HepG2 (cell line): ENCODE data around the gene ANTKMT. TPM values are rescaled to one million over a fixed set of nuclear protein-coding genes. Genes with fewer than 3 reads are reported as not detected.

Source experiments
- ATAC-seq: fragments of 200-7000 bp; cut with Tn5 transposase; 3 replicates; pipeline ENCODE4 v1.9.1; 2020; ENCODE audit warnings: mild to moderate bottlenecking, moderate library complexity
- BruUV-seq: library from RNA; stranded (reverse); fragments of 400-500 nt; replicated peaks from 2 replicates; lab custom pipeline; 2021; lab: Mats Ljungman, UMichigan
- CTCF ChIA-PET: fragments of 300-600 bp; formaldehyde crosslinking; extraction: SDS; loops from one replicate; lab custom pipeline; 2021; ENCODE audit warnings: low total read pairs, inconsistent platforms, low intra/inter-chr PET ratio; lab: Yijun Ruan, JAX
- POLR2A ChIA-PET: fragments of 350-600 bp; sonication (Branson Sonifier 250); formaldehyde crosslinking; loops from one replicate; lab custom pipeline; 2020; ENCODE audit warnings: antibody characterized with exemption, inconsistent platforms; lab: Yijun Ruan, JAX
- DNase-seq: peaks from one replicate; pipeline ENCODE4 v3.0.0-alpha.2; 2015; ENCODE audit warnings: low spot score
- FAIRE-seq: peaks from 3 replicates; lab custom pipeline; 2011; peaks lifted over from hg19 to GRCh38; lab: Jason Lieb, UNC
- H2AFZ ChIP-seq: one replicate; pipeline ENCODE4 v1.6.1; 2011; ENCODE audit warnings: low read length, inconsistent platforms
- H3K27ac ChIP-seq: fragments of 300-600 bp; 3 replicates; pipeline ENCODE4 v1.8.0; 2011; ENCODE audit warnings: mixed run types, mild to moderate bottlenecking, mixed read lengths, low read length, inconsistent platforms; ENCODE audit not compliant: insufficient read depth; ENCODE audit errors: extremely low read length
- H3K27me3 ChIP-seq, 2 experiments: fragments of 200-600 bp in 1 of 2; 2 replicates in 1 of 2; 3 replicates in 1 of 2; pipeline versions ENCODE4 v1.6.0 to v1.8.0; 2011; ENCODE audit warnings: low read length in 2 of 2, mild to moderate bottlenecking in 2 of 2, moderate library complexity in 2 of 2, inconsistent platforms in 1 of 2; ENCODE audit not compliant: insufficient read depth in 2 of 2, control insufficient read depth in 1 of 2
- H3K36me3 ChIP-seq, 2 experiments: fragments of 200-600 bp in 1 of 2; replicated peaks in 1 of 2; 2 replicates in 1 of 2; 3 replicates in 1 of 2; pipeline versions ENCODE4 v1.5.1 to v1.8.0; 2011; ENCODE audit warnings: low read length in 2 of 2, inconsistent platforms in 1 of 2; ENCODE audit not compliant: insufficient read depth in 2 of 2, control insufficient read depth in 1 of 2
- H3K4me1 ChIP-seq: 2 replicates; pipeline ENCODE4 v1.5.1; 2012; ENCODE audit warnings: low read length, inconsistent platforms; ENCODE audit not compliant: insufficient read depth
- H3K4me2 ChIP-seq: 2 replicates; pipeline ENCODE4 v1.6.0; 2011; ENCODE audit warnings: low read depth, low read length, inconsistent platforms
- H3K4me3 ChIP-seq, 3 experiments: fragments of 200-600 bp in 1 of 3; sonication (generic), shearing (Covaris generic) in 1 of 3; replicated peaks in 1 of 3; 2 replicates each; pipeline ENCODE4 v1.5.1; 2011 to 2016; ENCODE audit warnings: low read length in 3 of 3, inconsistent platforms in 2 of 3, low read depth in 2 of 3, mild to moderate bottlenecking in 2 of 3, control low read depth in 1 of 3, mixed read lengths in 1 of 3; ENCODE audit not compliant: insufficient read depth in 1 of 3
- H3K79me2 ChIP-seq: one replicate; pipeline ENCODE4 v1.6.1; 2011; ENCODE audit warnings: low read length, inconsistent platforms; ENCODE audit not compliant: insufficient read depth
- H3K9ac ChIP-seq: 2 replicates; pipeline ENCODE4 v1.6.0; 2011; ENCODE audit warnings: mild to moderate bottlenecking, low read depth, low read length, inconsistent platforms; ENCODE audit not compliant: insufficient read depth
- H3K9me3 ChIP-seq: 2 replicates; pipeline ENCODE4 v1.5.1; 2012; ENCODE audit warnings: mild to moderate bottlenecking, low read length
- H4K20me1 ChIP-seq: 2 replicates; pipeline ENCODE4 v1.6.0; 2011; ENCODE audit warnings: inconsistent platforms, mild to moderate bottlenecking, low read length, moderate library complexity; ENCODE audit not compliant: insufficient read depth
- BATF2 ChIP-seq: sonication (generic); formaldehyde crosslinking; IDR thresholded peaks from 2 replicates; pipeline ENCODE4 v1.8.0; 2022; ENCODE audit warnings: mild to moderate bottlenecking, missing genetic modification reagents, moderate library complexity
- CBX2 ChIP-seq, 2 experiments: fragments of 200-600 bp in 1 of 2; sonication (generic); formaldehyde crosslinking in 1 of 2; IDR thresholded peaks; 2 replicates each; pipeline versions ENCODE4 v1.7.0 to v1.8.1; 2018 to 2022; ENCODE audit warnings: low read depth in 2 of 2, low read length in 1 of 2, mild to moderate bottlenecking in 1 of 2, missing genetic modification reagents in 1 of 2
- HOXA9 ChIP-seq: sonication (generic); formaldehyde crosslinking; IDR thresholded peaks from 2 replicates; pipeline ENCODE4 v1.8.1; 2022; ENCODE audit warnings: missing genetic modification reagents, mild to moderate bottlenecking, moderate library complexity, borderline replicate concordance
- KDM2A ChIP-seq: sonication (generic); formaldehyde crosslinking; IDR thresholded peaks from 2 replicates; pipeline ENCODE4 v1.4.0; 2020; ENCODE audit warnings: low read depth, missing genetic modification reagents, borderline replicate concordance
- MEIS1 ChIP-seq: sonication (generic); formaldehyde crosslinking; IDR thresholded peaks from 2 replicates; pipeline ENCODE4 v1.9.0; 2021; ENCODE audit warnings: mild to moderate bottlenecking, missing genetic modification reagents, moderate library complexity, borderline replicate concordance
- NFKBIZ ChIP-seq: IDR thresholded peaks from 2 replicates; pipeline ENCODE4 v1.6.1; 2018; ENCODE audit warnings: missing genetic modification reagents, missing compliant biosample characterization
- REL ChIP-seq: sonication (generic); formaldehyde crosslinking; conservative IDR thresholded peaks from 2 replicates; pipeline ENCODE4 v1.8.0; 2022; ENCODE audit warnings: mild to moderate bottlenecking, missing genetic modification reagents, moderate library complexity
- SP1 ChIP-seq, 2 experiments: fragments of 450-650 bp in 1 of 2; sonication (generic) in 1 of 2; formaldehyde crosslinking in 1 of 2; IDR thresholded peaks; 2 replicates each; pipeline versions ENCODE4 v1.4.0 to v1.6.1; 2016 to 2020; ENCODE audit warnings: missing genetic modification reagents in 1 of 2
- TGIF2 ChIP-seq: IDR thresholded peaks from 2 replicates; pipeline ENCODE4 v1.6.1; 2016; ENCODE audit warnings: control low read depth, missing compliant biosample characterization
- ZBTB20 ChIP-seq: sonication (generic); formaldehyde crosslinking; IDR thresholded peaks from 2 replicates; pipeline ENCODE4 v1.8.1; 2023; ENCODE audit warnings: missing genetic modification reagents, low read depth, mild to moderate bottlenecking, borderline replicate concordance
- ZC3H13 ChIP-seq: sonication (generic); formaldehyde crosslinking; IDR thresholded peaks from 2 replicates; pipeline ENCODE4 v1.8.1; 2023; ENCODE audit warnings: mild to moderate bottlenecking, missing genetic modification reagents, moderate library complexity
- ZFP82 ChIP-seq: sonication (generic); formaldehyde crosslinking; IDR thresholded peaks from 2 replicates; pipeline ENCODE4 v1.5.1; 2020; ENCODE audit warnings: mild to moderate bottlenecking, missing genetic modification reagents, borderline replicate concordance
- ZNF121 ChIP-seq: sonication (generic); formaldehyde crosslinking; IDR thresholded peaks from 2 replicates; pipeline ENCODE4 v1.5.0; 2020; ENCODE audit warnings: mild to moderate bottlenecking, missing genetic modification reagents
- ZNF317 ChIP-seq: sonication (generic); formaldehyde crosslinking; IDR thresholded peaks from 2 replicates; pipeline ENCODE4 v1.5.0; 2020; ENCODE audit warnings: mild to moderate bottlenecking, missing genetic modification reagents
- ZNF510 ChIP-seq: sonication (generic); formaldehyde crosslinking; IDR thresholded peaks from 2 replicates; pipeline ENCODE4 v1.4.0; 2020; ENCODE audit warnings: low read depth, mild to moderate bottlenecking, missing genetic modification reagents
- ZNF572 ChIP-seq: sonication (generic); formaldehyde crosslinking; IDR thresholded peaks from 2 replicates; pipeline ENCODE4 v1.5.1; 2020; ENCODE audit warnings: mild to moderate bottlenecking, missing genetic modification reagents
- ZNF598 ChIP-seq: sonication (generic); formaldehyde crosslinking; IDR thresholded peaks from 2 replicates; pipeline ENCODE4 v1.5.1; 2020; ENCODE audit warnings: mild to moderate bottlenecking, missing genetic modification reagents, borderline replicate concordance
- ZNF616 ChIP-seq: sonication (generic); formaldehyde crosslinking; IDR thresholded peaks from 2 replicates; pipeline ENCODE4 v1.5.0; 2020; ENCODE audit warnings: low read depth, mild to moderate bottlenecking, missing genetic modification reagents
- ZNF780A ChIP-seq: sonication (generic); formaldehyde crosslinking; IDR thresholded peaks from 2 replicates; pipeline ENCODE4 v1.8.0; 2022; ENCODE audit warnings: mild to moderate bottlenecking, missing genetic modification reagents, moderate library complexity
- WGBS: methylation state at CpG from one replicate; pipeline ENCODE4 v1.1.6; 2017; ENCODE audit warnings: low lambda C conversion rate; 5-methylcytosine and 5-hydroxymethylcytosine counted together
- in situ Hi-C: cut with HindIII; loops from 2 replicates; pipeline ENCODE4 v1.10.0; 2017; ENCODE audit warnings: low pct_unique_long_range_greater_than_20kb; ENCODE audit not compliant: extremely low pct_ligation_motif_present
- intact Hi-C: fragments of 100-400 bp; cut with micrococcal nuclease; formaldehyde crosslinking; loops from one replicate; pipeline ENCODE4 v1.10.0; 2022; ENCODE audit not compliant: unreplicated experiment
- polyA plus RNA-seq, 8 experiments: library from polyadenylated mRNA; depleted of rRNA in 3 of 8; stranded (reverse) in 7 of 8; unstranded in 1 of 8; fragments of >200 nt; fragmentation: Illumina TruSeq in 4 of 8; extraction: Trizol in 4 of 8; gene quantifications; 2 replicates each; pipeline versions ENCODE4 v1.2.1 to v1.2.3, GENCODE V29; 2011 to 2016; ENCODE audit warnings: low read depth in 4 of 8, missing spikeins in 1 of 8, mixed read lengths in 1 of 8; ENCODE audit not compliant: insufficient read depth in 1 of 8
- total RNA-seq, 5 experiments: library from RNA; depleted of rRNA; stranded (reverse); fragments of >200 nt; fragmentation: Illumina TruSeq; extraction: Trizol; gene quantifications; 2 replicates each; pipeline ENCODE4 v1.2.3, GENCODE V29; 2016; ENCODE audit warnings: low read depth in 1 of 5
- TF ChIP-seq, protein P1 (sequence below): sonication (generic); formaldehyde crosslinking; IDR thresholded peaks from 2 replicates; pipeline ENCODE4 v1.4.0; 2020; ENCODE audit warnings: low read depth, missing genetic modification reagents

The ANTKMT gene
- total and polyA plus RNA-seq, 2 of the 13 experiments (the other 11 are each of a cell fraction or from before 2014, with no cell fraction given) = 7.5 to 47.8 TPM

DNA sequence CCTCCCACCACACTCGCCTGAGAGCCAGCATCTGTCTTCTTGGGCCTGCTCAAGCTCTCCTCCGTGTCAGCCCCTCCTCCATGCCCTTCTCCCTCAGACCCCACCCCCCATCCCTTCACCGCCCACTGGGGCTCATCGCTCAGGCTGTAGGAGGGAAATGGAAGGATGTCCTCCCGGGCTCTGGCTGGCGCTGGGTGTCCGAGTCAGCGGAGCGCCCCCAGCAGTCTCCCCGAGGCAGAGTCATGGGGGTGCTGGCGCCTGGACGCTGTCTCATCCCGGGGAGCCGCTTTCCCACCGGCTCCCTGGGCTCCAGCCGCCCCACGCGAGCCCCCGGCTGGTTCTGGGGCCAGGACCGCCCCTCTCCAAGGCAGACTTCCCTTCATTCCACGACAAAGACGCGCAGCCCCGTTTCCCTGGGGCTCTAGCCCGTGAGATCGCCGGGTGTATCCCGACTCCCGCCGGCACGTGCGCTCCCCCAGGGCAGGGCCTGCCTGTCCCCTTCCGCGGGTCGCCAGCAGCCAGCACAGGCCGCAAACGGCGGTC, 428 bp upstream of the ANTKMT start:
- intact Hi-C loops (no loop called here), in situ Hi-C loops (no loop called here)
- WGBS = 0% methylated on average over 4 of the region's 38 CpGs
- Histone ChIP-seq H3K79me2 (peaks cover 3% of the 10 kb centered on the region), H3K9me3 (no peaks in the 10 kb centered on the region), H3K36me3 (no peaks in the 10 kb centered on the region), H3K4me2 (peak overlapping the region; percentile 100), H2AFZ (no peak overlapping the region), H3K4me1 (peaks cover 38% of the 10 kb centered on the region), H3K27me3 (no peaks in the 10 kb centered on the region), H3K9ac (peak overlapping the region; percentile 88), H4K20me1 (peaks cover 5% of the 10 kb centered on the region), H3K27ac (peak overlapping the region; percentile 88), H3K4me3 (peak overlapping the region; percentile 77 to 95 (median 85))
- BruUV-seq = no TSS peak
- ATAC-seq = peak; percentile 8
- ChIA-PET POLR2A (interaction anchor here (0.9 to 2.5 kb wide), 15 partner anchors 8 to 184 kb away, joined by 3 to 22 read pairs (median 7); partner anchors contain the start of genes CHTF18, CIAO3, MSLN and RHBDL1), CTCF (no interaction called here)
- no peak for FAIRE-seq
- no peak for DNase-seq
- TF ChIP-seq CBX2 (IDR thresholded peaks at IDR 0.05; ENCODE audit: low read depth, low read length) = no peak
- no peak for TF ChIP-seq CBX2 (CRISPR knock-in tag; IDR thresholded peaks at IDR 0.05; ENCODE audit: low read depth)
- peak; percentile 84 for TF ChIP-seq ZFP82 (CRISPR knock-in tag)
- TF ChIP-seq SP1 (IDR thresholded peaks at IDR 0.05) = no peak
- TF ChIP-seq SP1 (CRISPR knock-in tag; IDR thresholded peaks at IDR 0.05) = no peak
- TF ChIP-seq NFKBIZ (CRISPR knock-in tag) = 0 out of 2 replicates have a peak, but pooled peaks have one; percentile 62
- peak; percentile 62; the same call in 1 of the 2 replicates for TF ChIP-seq ZNF572
- TF ChIP-seq ZNF317 (CRISPR knock-in tag) = 0 out of 2 replicates have a peak, but pooled peaks have one; percentile 21
- no peak for TF ChIP-seq ZNF510 (CRISPR knock-in tag)
- peak; percentile 13; the same call in 1 of the 2 replicates for TF ChIP-seq HOXA9 (CRISPR knock-in tag)
- peak; percentile 80 for TF ChIP-seq ZC3H13
- peak; percentile 61 for TF ChIP-seq ZNF121 (CRISPR knock-in tag)
- TF ChIP-seq ZNF780A (CRISPR knock-in tag) = peak; percentile 59; the same call in 1 of the 2 replicates
- peak; percentile 41; the same call in 1 of the 2 replicates for TF ChIP-seq ZNF598 (CRISPR knock-in tag)
- 0 out of 2 replicates have a peak, but pooled peaks have one; percentile 1 for TF ChIP-seq MEIS1
- 0 out of 2 replicates have a peak, but pooled peaks have one; percentile 30 for TF ChIP-seq REL (CRISPR knock-in tag)
- TF ChIP-seq ZNF616 = 0 out of 2 replicates have a peak, but pooled peaks have one; percentile 10
- TF ChIP-seq ZBTB20 = 0 out of 2 replicates have a peak, but pooled peaks have one; percentile 30
- TF ChIP-seq, protein P1, sequence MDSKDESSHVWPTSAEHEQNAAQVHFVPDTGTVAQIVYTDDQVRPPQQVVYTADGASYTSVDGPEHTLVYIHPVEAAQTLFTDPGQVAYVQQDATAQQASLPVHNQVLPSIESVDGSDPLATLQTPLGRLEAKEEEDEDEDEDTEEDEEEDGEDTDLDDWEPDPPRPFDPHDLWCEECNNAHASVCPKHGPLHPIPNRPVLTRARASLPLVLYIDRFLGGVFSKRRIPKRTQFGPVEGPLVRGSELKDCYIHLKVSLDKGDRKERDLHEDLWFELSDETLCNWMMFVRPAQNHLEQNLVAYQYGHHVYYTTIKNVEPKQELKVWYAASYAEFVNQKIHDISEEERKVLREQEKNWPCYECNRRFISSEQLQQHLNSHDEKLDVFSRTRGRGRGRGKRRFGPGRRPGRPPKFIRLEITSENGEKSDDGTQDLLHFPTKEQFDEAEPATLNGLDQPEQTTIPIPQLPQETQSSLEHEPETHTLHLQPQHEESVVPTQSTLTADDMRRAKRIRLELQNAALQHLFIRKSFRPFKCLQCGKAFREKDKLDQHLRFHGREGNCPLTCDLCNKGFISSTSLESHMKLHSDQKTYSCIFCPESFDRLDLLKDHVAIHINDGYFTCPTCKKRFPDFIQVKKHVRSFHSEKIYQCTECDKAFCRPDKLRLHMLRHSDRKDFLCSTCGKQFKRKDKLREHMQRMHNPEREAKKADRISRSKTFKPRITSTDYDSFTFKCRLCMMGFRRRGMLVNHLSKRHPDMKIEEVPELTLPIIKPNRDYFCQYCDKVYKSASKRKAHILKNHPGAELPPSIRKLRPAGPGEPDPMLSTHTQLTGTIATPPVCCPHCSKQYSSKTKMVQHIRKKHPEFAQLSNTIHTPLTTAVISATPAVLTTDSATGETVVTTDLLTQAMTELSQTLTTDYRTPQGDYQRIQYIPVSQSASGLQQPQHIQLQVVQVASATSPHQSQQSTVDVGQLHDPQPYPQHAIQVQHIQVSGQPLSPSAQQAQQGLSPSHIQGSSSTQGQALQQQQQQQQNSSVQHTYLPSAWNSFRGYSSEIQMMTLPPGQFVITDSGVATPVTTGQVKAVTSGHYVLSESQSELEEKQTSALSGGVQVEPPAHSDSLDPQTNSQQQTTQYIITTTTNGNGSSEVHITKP (CRISPR knock-in tag) = 0 out of 2 replicates have a peak, but pooled peaks have one; percentile 1
- TF ChIP-seq TGIF2 = no peak
- TF ChIP-seq KDM2A = peak; percentile 79
- peak; percentile 62; the same call in 1 of the 2 replicates for TF ChIP-seq BATF2
